Esophagus squamous epithelium (tissue), 5 donors: ENCODE data around the gene TUBA1B. TPM values are rescaled to one million over a fixed set of nuclear protein-coding genes. Genes with fewer than 3 reads are reported as not detected.

Source experiments
- DNase-seq: peaks from one replicate; lab custom pipeline; 2025; lab: John Stamatoyannopoulos, UW
- H3K27ac ChIP-seq, 4 donors: fragments of 200-600 bp; sonication (generic); one replicate each; pipeline ENCODE4 v1.5.1; 2016 to 2019; ENCODE audit warnings: mild to moderate bottlenecking in 1 of 4
- H3K27me3 ChIP-seq, 4 donors: fragments of 200-600 bp; sonication (generic); 1 replicate in 3 of 4; 2 replicates in 1 of 4; pipeline versions ENCODE4 v1.5.1 to v1.6.0; 2017 to 2021; ENCODE audit warnings: antibody characterized with exemption in 1 of 4
- H3K36me3 ChIP-seq, 3 donors: fragments of 200-600 bp; sonication (generic); one replicate each; pipeline ENCODE4 v1.5.1; 2016 to 2019
- H3K4me1 ChIP-seq, 3 donors: fragments of 200-600 bp; sonication (generic); one replicate each; pipeline ENCODE4 v1.5.1; 2017 to 2019
- H3K4me3 ChIP-seq, 4 donors: fragments of 200-600 bp; sonication (generic); 1 replicate in 3 of 4; 2 replicates in 1 of 4; pipeline ENCODE4 v1.5.1; 2016 to 2019; ENCODE audit warnings: mild to moderate bottlenecking in 2 of 4, moderate library complexity in 1 of 4
- H3K9me3 ChIP-seq, 3 donors: fragments of 200-600 bp; sonication (generic); one replicate each; pipeline ENCODE4 v1.5.1; 2016 to 2019
- POLR2A ChIP-seq, 4 donors: fragments of 450-650 bp; IDR thresholded peaks; one replicate each; pipeline ENCODE4 v1.6.1; 2017; ENCODE audit warnings: antibody characterized with exemption in 4 of 4, mild to moderate bottlenecking in 4 of 4, moderate library complexity in 3 of 4
- WGBS, 2 donors: methylation state at CpG; one replicate each; pipeline ENCODE4 v1.1.5; 2018; 5-methylcytosine and 5-hydroxymethylcytosine counted together
- intact Hi-C: fragments of 100-400 bp; cut with DNase I; formaldehyde crosslinking; loops from one replicate; pipeline ENCODE4 v1.15.0; 2022
- total RNA-seq, 4 donors: library from RNA; depleted of rRNA; stranded (reverse); fragments of >200 nt; gene quantifications; one replicate each; pipeline ENCODE4 v1.1.0, GENCODE V29; 2016
- TF ChIP-seq, protein P1 (sequence below), 6 experiments: fragments of 450-650 bp in 4 of 6; fragments of 200-600 bp in 2 of 6; sonication (generic) in 2 of 6; IDR thresholded peaks; one replicate each; pipeline ENCODE4 v1.5.1; 2016 to 2019; ENCODE audit warnings: antibody characterized with exemption in 6 of 6, mild to moderate bottlenecking in 4 of 6, moderate library complexity in 4 of 6
- donor health status: DM: yes; HTN: yes; CAD: no.

Gene TUBA1B
- total RNA-seq, 4 donors from 2014 or later = 414 to 957 (median 699) TPM

GRCh38 chr12:49094160-49094974 lies 36.8 kb downstream of the TUBA1B start, which contains the start of gene DHH:
Gene DHH, minus strand, starts transcription at chr12:49094801. Its CDS starts 289 bp downstream, at chr12:49094512.
- Histone ChIP-seq H3K27ac (peak within 1 kb of the TSS in 2 of 4 donors; percentile 5 to 14), H3K27me3 (peaks cover 21 to 57% (median 30%) of the 10 kb centered on the region in 4 donors), H3K9me3 (no peaks in the 10 kb centered on the region), H3K36me3 (peaks cover 5 to 35% (median 8%) of the 10 kb centered on the region in 3 donors), H3K4me1 (peaks cover 40 to 56% (median 51%) of the 10 kb centered on the region in 3 donors), H3K4me3 (peak within 1 kb of the TSS in 3 of 4 donors; percentile 27 to 59 (median 32))
- intact Hi-C loops = loop anchor here (10.0 kb wide), 1 partner anchor 140 kb away; no protein-coding TSS in a partner anchor
- DNase-seq = no peak
- WGBS, 2 donors = 0% methylated on average over 4 of the region's 49 CpGs; no CpG with 5 or more reads in 1 of the 2 donors
- TF ChIP-seq POLR2A (IDR thresholded peaks at IDR 0.05) = no peak
- TF ChIP-seq, protein P1, sequence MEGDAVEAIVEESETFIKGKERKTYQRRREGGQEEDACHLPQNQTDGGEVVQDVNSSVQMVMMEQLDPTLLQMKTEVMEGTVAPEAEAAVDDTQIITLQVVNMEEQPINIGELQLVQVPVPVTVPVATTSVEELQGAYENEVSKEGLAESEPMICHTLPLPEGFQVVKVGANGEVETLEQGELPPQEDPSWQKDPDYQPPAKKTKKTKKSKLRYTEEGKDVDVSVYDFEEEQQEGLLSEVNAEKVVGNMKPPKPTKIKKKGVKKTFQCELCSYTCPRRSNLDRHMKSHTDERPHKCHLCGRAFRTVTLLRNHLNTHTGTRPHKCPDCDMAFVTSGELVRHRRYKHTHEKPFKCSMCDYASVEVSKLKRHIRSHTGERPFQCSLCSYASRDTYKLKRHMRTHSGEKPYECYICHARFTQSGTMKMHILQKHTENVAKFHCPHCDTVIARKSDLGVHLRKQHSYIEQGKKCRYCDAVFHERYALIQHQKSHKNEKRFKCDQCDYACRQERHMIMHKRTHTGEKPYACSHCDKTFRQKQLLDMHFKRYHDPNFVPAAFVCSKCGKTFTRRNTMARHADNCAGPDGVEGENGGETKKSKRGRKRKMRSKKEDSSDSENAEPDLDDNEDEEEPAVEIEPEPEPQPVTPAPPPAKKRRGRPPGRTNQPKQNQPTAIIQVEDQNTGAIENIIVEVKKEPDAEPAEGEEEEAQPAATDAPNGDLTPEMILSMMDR (IDR thresholded peaks at IDR 0.05) = no peak

DNA sequence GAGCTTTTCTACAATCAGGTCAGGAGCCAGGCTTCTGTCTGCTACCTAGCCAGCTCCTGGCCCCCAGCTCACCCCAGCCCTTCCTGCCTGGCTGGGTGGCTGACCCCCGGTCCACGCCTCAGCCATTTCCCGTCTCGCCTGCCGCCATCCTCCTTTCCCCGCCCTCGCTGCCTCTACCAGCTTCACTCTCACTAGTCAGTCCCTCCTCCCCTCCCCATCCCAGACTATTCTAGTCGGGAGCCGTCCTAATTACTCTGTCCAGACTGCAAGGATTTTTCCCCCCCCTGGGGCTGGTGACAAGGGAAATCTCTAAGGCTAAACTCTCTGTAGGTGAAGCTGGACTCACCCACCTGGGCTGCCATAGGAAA lies 37.4 kb downstream of the TUBA1B start:
- H3K36me3 ChIP-seq = peaks cover 4 to 29% (median 8%) of the 10 kb centered on the region in 3 donors
- peak overlapping the region in 2 of 4 donors; percentile 5 to 14 for H3K27ac ChIP-seq
- no peaks in the 10 kb centered on the region for H3K9me3 ChIP-seq
- TF ChIP-seq, protein P1 (IDR thresholded peaks at IDR 0.05) = no peak
- no peak for TF ChIP-seq POLR2A (IDR thresholded peaks at IDR 0.05)
- H3K4me1 ChIP-seq = peaks cover 42 to 62% (median 52%) of the 10 kb centered on the region in 3 donors
- WGBS, 2 donors = 2 to 3% methylated on average over 9 of the region's 9 CpGs
- peak overlapping the region in 3 of 4 donors; percentile 27 to 59 (median 32) for H3K4me3 ChIP-seq
- no peak for DNase-seq
- intact Hi-C loops = loop anchor here (10.0 kb wide), 1 partner anchor 141 kb away; no protein-coding TSS in a partner anchor
- peaks cover 21 to 63% (median 36%) of the 10 kb centered on the region in 4 donors for H3K27me3 ChIP-seq

GRCh38 chr12:49092816-49093406 lies 38.3 kb downstream of the TUBA1B start:
- H3K27ac ChIP-seq = peak overlapping the region in 2 of 4 donors; percentile 5 to 50
- peak overlapping the region in 1 of 4 donors; percentile 55 for H3K4me3 ChIP-seq
- DNase-seq = no peak
- WGBS, 2 donors = 46 to 55% methylated on average over 3 to 4 of the region's 4 CpGs
- H3K9me3 ChIP-seq = no peaks in the 10 kb centered on the region
- H3K36me3 ChIP-seq = peaks cover 0 to 21% (median 8%) of the 10 kb centered on the region in 3 donors
- intact Hi-C loops = loop anchor here (10.0 kb wide), 1 partner anchor 142 kb away; no protein-coding TSS in a partner anchor
- peaks cover 21 to 69% (median 37%) of the 10 kb centered on the region in 4 donors for H3K27me3 ChIP-seq
- TF ChIP-seq, protein P1 (IDR thresholded peaks at IDR 0.05) = no peak
- TF ChIP-seq POLR2A (IDR thresholded peaks at IDR 0.05) = no peak
- H3K4me1 ChIP-seq = peaks cover 42 to 71% (median 61%) of the 10 kb centered on the region in 3 donors

DNA sequence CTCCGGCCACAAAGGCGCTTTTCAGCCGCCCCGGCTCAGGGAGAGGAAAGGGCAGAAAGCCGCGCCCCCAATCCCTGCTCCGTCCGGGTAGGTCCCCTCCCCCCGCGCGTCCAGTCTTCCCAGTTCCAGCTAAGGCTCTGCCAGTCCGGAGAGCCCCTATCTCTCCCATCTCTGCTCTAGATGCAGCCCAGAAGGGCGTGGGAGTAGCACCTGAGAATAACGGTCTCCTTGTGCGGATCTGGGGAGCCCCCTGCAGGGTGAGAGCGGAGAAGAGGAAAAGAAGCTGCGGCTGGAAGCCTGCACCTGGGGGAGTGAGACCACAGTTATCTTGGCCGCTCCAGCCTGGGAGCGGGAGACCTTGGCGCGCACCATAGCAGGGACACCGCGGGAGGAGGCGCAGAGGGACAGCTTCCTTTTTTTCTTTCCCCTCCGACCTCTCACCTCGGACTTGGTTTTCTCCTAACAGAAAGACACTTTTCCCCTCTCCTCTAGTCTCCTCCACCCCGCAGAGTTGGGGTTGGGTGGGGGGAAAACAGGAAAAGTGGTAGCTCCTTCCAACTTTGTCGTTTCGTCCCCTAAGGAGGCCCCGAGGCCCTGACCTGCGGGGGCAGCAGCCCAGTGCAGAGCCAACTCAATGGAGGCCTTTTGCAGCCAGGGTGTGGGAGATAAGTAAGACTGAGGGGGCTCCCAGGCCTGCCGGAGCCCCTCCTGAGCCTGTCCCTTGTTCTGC lies 38.9 kb downstream of the TUBA1B start:
- intact Hi-C loops = loop anchor here (10.0 kb wide), 1 partner anchor 143 kb away; no protein-coding TSS in a partner anchor
- Histone ChIP-seq H3K36me3 (peaks cover 0 to 14% (median 3%) of the 10 kb centered on the region in 3 donors), H3K27ac (peak overlapping the region in 2 of 4 donors; percentile 30 to 50), H3K4me1 (peaks cover 42 to 75% (median 63%) of the 10 kb centered on the region in 3 donors), H3K27me3 (peaks cover 21 to 69% (median 37%) of the 10 kb centered on the region in 4 donors), H3K9me3 (no peaks in the 10 kb centered on the region), H3K4me3 (peak overlapping the region in 3 of 4 donors; percentile 18 to 55 (median 30))
- WGBS, 2 donors = 3 to 14% methylated on average over 9 to 11 of the region's 32 CpGs
- no peak for TF ChIP-seq POLR2A (IDR thresholded peaks at IDR 0.05)
- TF ChIP-seq, protein P1 (IDR thresholded peaks at IDR 0.05) = no peak
- no peak for DNase-seq
